ENCODE data around the gene PITPNC1.

The PITPNC1 gene

GRCh38 chr17:67474081-67474661 is 97.1 kb downstream of the PITPNC1 start:
- no peak overlapping the region for H3K4me3 ChIP-seq (ENCODE audit: low read depth, low read length)
- ChIA-PET POLR2A (no interaction called here), CTCF (interaction anchor here (1.0 to 7.1 kb wide), 10 partner anchors 8 to 97 kb away, joined by 3 to 129 read pairs (median 8); partner anchors contain the start of gene PITPNC1)
- DNase-seq (ENCODE audit: low read depth, low spot score): peak; percentile 41
- no peak for TF ChIP-seq CTCF (IDR thresholded peaks at IDR 0.05; ENCODE audit: insufficient read depth, low read length, missing control alignments)

- CTCF ChIA-PET: interaction anchor here (0.6 to 7.1 kb wide), 33 partner anchors 9 to 225 kb away, joined by 3 to 129 read pairs (median 6); partner anchors contain the start of gene PITPNC1
- no peak for DNase-seq (ENCODE audit: low read depth, low spot score)
- peak; percentile 95 for TF ChIP-seq CTCF (IDR thresholded peaks at IDR 0.05; ENCODE audit: insufficient read depth, low read length, missing control alignments)
- POLR2A ChIA-PET: no interaction called here
- no peak overlapping the region for H3K4me3 ChIP-seq (ENCODE audit: low read depth, low read length)
Measured at GRCh38 chr17:67475161-67475937, 98.3 kb downstream of the PITPNC1 start.

- ChIA-PET POLR2A (no interaction called here), CTCF (interaction anchor here (1.2 to 7.1 kb wide), 12 partner anchors 10 to 153 kb away, joined by 3 to 129 read pairs (median 7); partner anchors contain the start of gene PITPNC1)
- H3K4me3 ChIP-seq (ENCODE audit: low read depth, low read length): no peak overlapping the region
- DNase-seq (ENCODE audit: low read depth, low spot score): no peak
- no peak for TF ChIP-seq CTCF (IDR thresholded peaks at IDR 0.05; ENCODE audit: insufficient read depth, low read length, missing control alignments)
Measured at GRCh38 chr17:67476787-67477335, 99.8 kb downstream of the PITPNC1 start.

GRCh38 chr17:67477687-67478086 is 100.6 kb downstream of the PITPNC1 start:
- POLR2A ChIA-PET: no interaction called here
- no peak for DNase-seq (ENCODE audit: low read depth, low spot score)

GRCh38 chr17:67478401-67479041 is 101.4 kb downstream of the PITPNC1 start:
- no peak for DNase-seq (ENCODE audit: low read depth, low spot score)
- ChIA-PET CTCF (interaction anchor here (1.2 to 7.1 kb wide), 4 partner anchors 9 to 101 kb away, joined by 3 to 129 read pairs (median 4); partner anchors contain the start of gene PITPNC1), POLR2A (no interaction called here)
- no peak overlapping the region for H3K4me3 ChIP-seq (ENCODE audit: low read depth, low read length)
- TF ChIP-seq CTCF (IDR thresholded peaks at IDR 0.05; ENCODE audit: insufficient read depth, low read length, missing control alignments): no peak

More at GRCh38 chr17:67477687-67478086, 100.6 kb downstream of the PITPNC1 start:
- CTCF ChIA-PET: interaction anchor here (1.2 to 7.1 kb wide), 5 partner anchors 8 to 101 kb away, joined by 3 to 129 read pairs (median 6); partner anchors contain the start of gene PITPNC1
- H3K4me3 ChIP-seq (ENCODE audit: low read depth, low read length): no peak overlapping the region
- TF ChIP-seq CTCF (IDR thresholded peaks at IDR 0.05; ENCODE audit: insufficient read depth, low read length, missing control alignments): no peak
